Sigmoid colon (tissue), 7 donors: ENCODE data around the gene ISYNA1. TPM values are rescaled to one million over a fixed set of nuclear protein-coding genes. Genes with fewer than 3 reads are reported as not detected.

Source experiments
- DNase-seq: peaks from one replicate; pipeline ENCODE4 v3.0.0-alpha.2; 2019
- H3K27ac ChIP-seq, 4 donors: fragments of 200-600 bp; sonication (generic); one replicate each; pipeline ENCODE4 v1.5.1; 2016 to 2019; ENCODE audit warnings: mild to moderate bottlenecking in 1 of 4
- H3K27me3 ChIP-seq, 3 donors: fragments of 200-600 bp; sonication (generic); one replicate each; pipeline ENCODE4 v1.5.1; 2019; ENCODE audit warnings: mild to moderate bottlenecking in 1 of 3
- H3K36me3 ChIP-seq, 4 donors: fragments of 200-600 bp; sonication (generic); one replicate each; pipeline ENCODE4 v1.5.1; 2016 to 2019
- H3K4me1 ChIP-seq, 4 donors: fragments of 200-600 bp; sonication (generic); one replicate each; pipeline ENCODE4 v1.5.1; 2017 to 2019
- H3K4me3 ChIP-seq, 4 donors: fragments of 200-600 bp; sonication (generic); one replicate each; pipeline ENCODE4 v1.5.1; 2017 to 2019; ENCODE audit warnings: mild to moderate bottlenecking in 2 of 4, moderate library complexity in 1 of 4
- H3K9me3 ChIP-seq, 4 donors: fragments of 200-600 bp in 3 of 4; sonication (generic) in 3 of 4; one replicate each; pipeline versions ENCODE4 v1.5.1 to v1.6.1; 2013 to 2019
- EP300 ChIP-seq, 4 donors: sonication (generic); formaldehyde crosslinking; IDR thresholded peaks; one replicate each; pipeline ENCODE4 v1.6.1; 2017; ENCODE audit warnings: antibody characterized with exemption in 4 of 4
- POLR2A ChIP-seq, 2 donors: fragments of 450-650 bp; IDR thresholded peaks; one replicate each; pipeline ENCODE4 v1.6.1; 2016; ENCODE audit warnings: antibody characterized with exemption in 2 of 2, mild to moderate bottlenecking in 2 of 2, moderate library complexity in 2 of 2
- POLR2AphosphoS5 ChIP-seq, 4 donors: sonication (generic); formaldehyde crosslinking; IDR thresholded peaks; one replicate each; pipeline ENCODE4 v1.6.1; 2017; ENCODE audit warnings: antibody characterized with exemption in 4 of 4
- WGBS, 2 donors: extraction: QIAGEN DNeasy Blood & Tissue Kit; methylation state at CpG; one replicate each; pipeline ENCODE4 v1.1.7; 2013; 5-methylcytosine and 5-hydroxymethylcytosine counted together
- intact Hi-C: fragments of 100-400 bp; cut with DNase I; formaldehyde crosslinking; loops from one replicate; pipeline ENCODE4 v1.15.1; 2023
- polyA plus RNA-seq, 3 donors: library from polyadenylated mRNA; stranded (reverse); fragments of 200-250 nt; gene quantifications; one replicate each; pipeline ENCODE4 v1.2.3, GENCODE V29; 2013
- total RNA-seq, 4 donors: library from RNA; depleted of rRNA; stranded (reverse); fragments of >200 nt; gene quantifications; one replicate each; pipeline ENCODE4 v1.1.0, GENCODE V29; 2016
- TF ChIP-seq, protein P1 (sequence below), 4 experiments: fragments of 450-650 bp in 3 of 4; fragments of 200-600 bp in 1 of 4; IDR thresholded peaks; one replicate each; pipeline ENCODE4 v1.5.1; 2016 to 2019; ENCODE audit warnings: antibody characterized with exemption in 4 of 4, mild to moderate bottlenecking in 3 of 4, moderate library complexity in 2 of 4
- donor health status: healthy with polysubstance abuse.
- donor health status: Bipolar disorder and iron deficiency.
- donor health status: healthy.

ISYNA1 gene
- total and polyA plus RNA-seq, 7 donors: 3.7 to 18.7 (median 10.2) TPM

DNA sequence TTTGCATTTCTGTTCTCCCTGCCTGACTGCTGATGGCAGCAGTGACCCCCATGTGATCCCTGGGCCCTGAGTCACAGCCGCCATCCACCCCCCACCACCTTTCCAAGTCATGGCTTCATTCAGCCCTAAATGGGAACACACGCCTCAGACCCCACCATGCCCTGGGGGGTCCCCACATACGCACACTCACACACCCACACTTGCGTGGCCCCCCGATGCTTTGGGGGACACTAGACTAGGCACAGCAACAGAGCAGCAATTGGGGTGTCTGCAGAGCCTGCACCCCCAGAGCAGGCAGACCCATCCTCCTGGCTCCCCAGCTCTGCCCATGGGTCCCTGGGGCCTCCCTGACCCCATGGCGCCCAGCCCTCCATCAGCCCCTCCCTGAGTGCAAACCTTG, 5.5 kb upstream of the ISYNA1 start:
- Histone ChIP-seq H3K27me3 (peaks cover 0 to 13% (median 7%) of the 10 kb centered on the region in 3 donors), H3K4me3 (no peak overlapping the region), H3K36me3 (peaks cover 16 to 55% (median 44%) of the 10 kb centered on the region in 4 donors), H3K4me1 (peaks cover 0 to 9% (median 7%) of the 10 kb centered on the region in 4 donors), H3K9me3 (no peaks in the 10 kb centered on the region), H3K27ac (no peak overlapping the region)
- TF ChIP-seq POLR2A (IDR thresholded peaks at IDR 0.05) (no peak), EP300 (IDR thresholded peaks at IDR 0.05) (no peak), POLR2AphosphoS5 (IDR thresholded peaks at IDR 0.05) (no peak)
- TF ChIP-seq, protein P1, sequence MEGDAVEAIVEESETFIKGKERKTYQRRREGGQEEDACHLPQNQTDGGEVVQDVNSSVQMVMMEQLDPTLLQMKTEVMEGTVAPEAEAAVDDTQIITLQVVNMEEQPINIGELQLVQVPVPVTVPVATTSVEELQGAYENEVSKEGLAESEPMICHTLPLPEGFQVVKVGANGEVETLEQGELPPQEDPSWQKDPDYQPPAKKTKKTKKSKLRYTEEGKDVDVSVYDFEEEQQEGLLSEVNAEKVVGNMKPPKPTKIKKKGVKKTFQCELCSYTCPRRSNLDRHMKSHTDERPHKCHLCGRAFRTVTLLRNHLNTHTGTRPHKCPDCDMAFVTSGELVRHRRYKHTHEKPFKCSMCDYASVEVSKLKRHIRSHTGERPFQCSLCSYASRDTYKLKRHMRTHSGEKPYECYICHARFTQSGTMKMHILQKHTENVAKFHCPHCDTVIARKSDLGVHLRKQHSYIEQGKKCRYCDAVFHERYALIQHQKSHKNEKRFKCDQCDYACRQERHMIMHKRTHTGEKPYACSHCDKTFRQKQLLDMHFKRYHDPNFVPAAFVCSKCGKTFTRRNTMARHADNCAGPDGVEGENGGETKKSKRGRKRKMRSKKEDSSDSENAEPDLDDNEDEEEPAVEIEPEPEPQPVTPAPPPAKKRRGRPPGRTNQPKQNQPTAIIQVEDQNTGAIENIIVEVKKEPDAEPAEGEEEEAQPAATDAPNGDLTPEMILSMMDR (IDR thresholded peaks at IDR 0.05): no peak
- whole genome bisulfite sequencing, 2 donors: 97 to 98% methylated on average over 6 of the region's 6 CpGs
- intact Hi-C loops: no loop called here
- no peak for DNase-seq

DNA sequence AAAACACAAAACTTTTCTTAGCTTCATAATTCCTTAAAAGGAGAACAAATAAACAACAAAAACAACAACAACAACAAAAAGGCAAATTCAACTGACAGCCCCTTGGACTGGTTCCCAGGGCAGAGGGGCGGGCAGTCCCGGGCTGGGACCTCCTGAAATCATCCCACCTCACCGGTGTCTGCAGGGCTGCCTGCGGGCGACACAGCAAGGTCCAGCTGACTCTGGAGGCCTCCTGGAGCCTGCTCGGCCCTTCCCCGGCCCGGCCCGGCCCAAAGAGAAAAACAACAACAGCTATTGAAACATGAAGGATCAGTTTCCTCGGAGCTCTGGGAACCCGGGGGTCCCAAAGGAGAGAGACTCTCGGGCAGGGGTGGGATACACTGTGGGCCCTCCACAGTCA, 5.0 kb upstream of the ISYNA1 start:
- intact Hi-C loops: no loop called here
- WGBS, 2 donors: 94 to 95% methylated on average over 12 of the region's 12 CpGs
- TF ChIP-seq, protein P1 (IDR thresholded peaks at IDR 0.05): no peak
- TF ChIP-seq POLR2AphosphoS5 (IDR thresholded peaks at IDR 0.05) (no peak), POLR2A (IDR thresholded peaks at IDR 0.05) (no peak), EP300 (IDR thresholded peaks at IDR 0.05) (no peak)
- Histone ChIP-seq H3K27ac (no peak overlapping the region), H3K4me3 (no peak overlapping the region), H3K36me3 (peaks cover 16 to 51% (median 42%) of the 10 kb centered on the region in 4 donors), H3K27me3 (peaks cover 0 to 17% (median 12%) of the 10 kb centered on the region in 3 donors), H3K9me3 (no peaks in the 10 kb centered on the region), H3K4me1 (peaks cover 0 to 14% (median 12%) of the 10 kb centered on the region in 4 donors)
- no peak for DNase-seq

DNA sequence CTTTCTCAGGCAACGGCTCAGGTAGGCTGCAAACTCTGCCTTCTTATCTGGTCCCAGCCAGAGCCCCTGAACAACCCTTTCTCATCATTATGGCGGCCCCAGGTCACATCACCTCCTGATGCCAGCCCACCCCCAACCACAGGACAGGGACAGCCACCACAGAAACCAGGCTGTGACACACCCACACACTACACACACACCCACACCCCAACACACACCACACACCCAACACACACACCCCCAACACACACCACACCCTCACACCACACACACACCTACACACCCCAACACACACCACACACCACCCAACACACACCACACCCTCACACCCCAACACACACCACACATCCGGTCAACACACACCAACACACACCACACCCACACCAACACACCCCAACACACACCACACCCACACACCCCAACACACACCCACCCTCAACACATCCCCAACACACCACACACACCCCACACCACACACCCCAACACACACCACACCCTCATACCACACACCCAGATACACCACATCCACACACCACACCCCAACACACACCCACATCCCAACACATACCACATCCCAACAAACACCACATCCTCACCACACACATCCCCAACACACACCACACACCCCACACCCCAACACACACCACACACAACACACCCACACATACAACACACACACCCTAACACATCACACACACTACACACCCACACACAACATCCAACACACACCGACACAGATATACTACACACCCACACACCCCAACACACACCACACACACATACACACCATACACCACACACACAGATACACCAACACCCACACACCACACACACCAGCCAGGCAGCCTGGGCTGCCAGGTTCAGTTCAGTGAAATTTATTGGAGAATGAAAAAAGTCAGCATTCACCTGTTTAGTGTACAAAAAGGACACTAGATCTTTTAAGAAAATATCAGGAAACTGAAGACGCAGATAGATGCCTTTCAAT, 4.2 kb upstream of the ISYNA1 start:
- H3K4me1 ChIP-seq: peaks cover 0 to 22% (median 20%) of the 10 kb centered on the region in 4 donors

DNA sequence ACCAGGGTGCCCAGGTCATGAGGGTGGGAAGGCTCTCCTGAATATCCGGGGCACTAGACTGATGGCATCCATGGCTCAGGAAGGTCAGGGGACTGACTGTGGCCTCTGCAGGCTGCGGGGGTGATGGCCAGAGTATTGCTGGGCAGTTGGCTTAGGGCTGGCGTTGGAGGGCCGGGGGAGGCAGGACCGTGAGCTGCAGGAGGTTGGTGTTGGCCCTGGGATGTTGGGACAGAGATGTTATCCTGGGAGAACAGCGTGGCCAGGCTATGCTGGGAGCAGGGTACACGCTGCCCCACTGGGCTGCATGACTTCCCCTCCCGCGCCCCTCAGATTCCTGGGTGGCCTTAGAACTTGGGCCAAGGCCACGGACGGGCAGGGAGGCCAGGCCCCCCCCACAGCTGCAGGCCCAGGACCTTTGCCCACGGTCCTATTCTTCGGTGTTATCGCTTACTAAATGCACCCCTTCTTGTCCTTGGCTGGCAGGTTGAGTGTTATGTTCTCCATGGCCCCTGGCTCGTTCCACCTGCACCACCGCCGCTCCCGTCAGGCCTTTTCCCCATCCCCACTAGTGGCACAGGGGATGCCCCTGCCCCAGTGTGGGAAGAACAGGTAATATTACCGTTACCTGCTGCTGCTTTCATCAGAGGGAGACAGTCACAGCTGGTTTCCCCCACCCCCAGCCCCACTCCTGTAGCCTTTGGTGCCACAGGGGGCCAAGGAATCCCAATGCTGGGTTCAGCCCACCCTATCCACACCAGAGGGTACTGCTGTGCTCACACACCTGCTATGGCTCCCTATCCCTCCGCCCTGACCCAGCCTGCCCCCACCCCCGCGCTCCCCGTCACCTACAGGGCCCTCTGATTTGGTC, 3.2 kb upstream of the ISYNA1 start:
- intact Hi-C loops: no loop called here
- 82 to 87% methylated on average over 23 of the region's 23 CpGs for WGBS, 2 donors
- H3K4me1 ChIP-seq: peaks cover 0 to 30% (median 28%) of the 10 kb centered on the region in 4 donors
- no peak for DNase-seq
- no peak overlapping the region for H3K4me3 ChIP-seq
- H3K9me3 ChIP-seq: no peaks in the 10 kb centered on the region
- peaks cover 4 to 35% (median 24%) of the 10 kb centered on the region in 3 donors for H3K27me3 ChIP-seq
- peaks cover 16 to 33% (median 31%) of the 10 kb centered on the region in 4 donors for H3K36me3 ChIP-seq
- H3K27ac ChIP-seq: no peak overlapping the region
- no peak for TF ChIP-seq POLR2A (IDR thresholded peaks at IDR 0.05)
- TF ChIP-seq POLR2AphosphoS5 (IDR thresholded peaks at IDR 0.05): no peak
- TF ChIP-seq EP300 (IDR thresholded peaks at IDR 0.05): no peak
- TF ChIP-seq, protein P1 (IDR thresholded peaks at IDR 0.05): no peak

More for the DNA sequence above, 4.2 kb upstream of the ISYNA1 start:
- 64 to 75% methylated on average over 5 of the region's 5 CpGs for WGBS, 2 donors
- no peak for TF ChIP-seq POLR2A (IDR thresholded peaks at IDR 0.05)
- TF ChIP-seq EP300 (IDR thresholded peaks at IDR 0.05): no peak
- TF ChIP-seq, protein P1 (IDR thresholded peaks at IDR 0.05): no peak
- TF ChIP-seq POLR2AphosphoS5 (IDR thresholded peaks at IDR 0.05): no peak
- no peak for DNase-seq
- Histone ChIP-seq H3K36me3 (peaks cover 16 to 42% (median 39%) of the 10 kb centered on the region in 4 donors), H3K4me3 (no peak overlapping the region), H3K27ac (no peak overlapping the region), H3K27me3 (peaks cover 4 to 26% (median 20%) of the 10 kb centered on the region in 3 donors), H3K9me3 (no peaks in the 10 kb centered on the region)
- intact Hi-C loops: no loop called here
